GM08714 (cell line): Measurements from ENCODE around the gene ACKR4.
"Not testable (repeated sequence)": the region's sequence is repeated elsewhere in the genome, so short reads cannot be mapped to it uniquely, and the experiment has no call there.

ENCODE experiments used
- H3K4me3 ChIP-seq: fragments of 200-500 bp; sonication (Bioruptor generic); 2 replicates; pipeline ENCODE4 v1.5.1; 2014; ENCODE audit warnings: mild to moderate bottlenecking, low read length, inconsistent platforms
- ZNF274 ChIP-seq: IDR thresholded peaks from 2 replicates; pipeline ENCODE4 v1.6.1; 2012; ENCODE audit warnings: mild to moderate bottlenecking, low read depth, low read length

Gene ACKR4

GRCh38 chr3:132596816-132597433, at the start of gene ACKR4:
Gene ACKR4, plus strand, starts transcription at chr3:132597270. Its CDS starts 3,128 bp downstream, at chr3:132600398.
- no peak within 1 kb of the TSS for H3K4me3 ChIP-seq
- TF ChIP-seq ZNF274 = no peak

GRCh38 chr3:132549169-132549568, 47.9 kb upstream of the ACKR4 start:
- TF ChIP-seq ZNF274 = no peak
- no peak overlapping the region for H3K4me3 ChIP-seq

- no peak overlapping the region for H3K4me3 ChIP-seq
- no peak for TF ChIP-seq ZNF274
These were observed 47.0 kb upstream of the ACKR4 start for GRCh38 chr3:132549890-132550578.

GRCh38 chr3:132550579-132551305, 46.3 kb upstream of the ACKR4 start:
- no peak overlapping the region for H3K4me3 ChIP-seq
- no peak for TF ChIP-seq ZNF274

GRCh38 chr3:132553826-132554225, 43.2 kb upstream of the ACKR4 start:
- TF ChIP-seq ZNF274 = no peak
- no peak overlapping the region for H3K4me3 ChIP-seq

GRCh38 chr3:132554437-132554836, 42.6 kb upstream of the ACKR4 start:
- no peak overlapping the region for H3K4me3 ChIP-seq
- no peak for TF ChIP-seq ZNF274

- no peak for TF ChIP-seq ZNF274
- no peak overlapping the region for H3K4me3 ChIP-seq
These were observed 41.6 kb upstream of the ACKR4 start for GRCh38 chr3:132555306-132556035.

- not testable (repeated sequence) for H3K4me3 ChIP-seq
These were observed 41.1 kb upstream of the ACKR4 start for GRCh38 chr3:132556036-132556386.

GRCh38 chr3:132556508-132557159, 40.4 kb upstream of the ACKR4 start:
- no peak for TF ChIP-seq ZNF274
- no peak overlapping the region for H3K4me3 ChIP-seq

GRCh38 chr3:132561003-132561402, 36.1 kb upstream of the ACKR4 start:
- H3K4me3 ChIP-seq = no peak overlapping the region
- no peak for TF ChIP-seq ZNF274

- no peak overlapping the region for H3K4me3 ChIP-seq
- TF ChIP-seq ZNF274 = no peak
These were observed 33.5 kb upstream of the ACKR4 start for GRCh38 chr3:132563420-132564069.

GRCh38 chr3:132564070-132564465, 33.0 kb upstream of the ACKR4 start:
- no peak overlapping the region for H3K4me3 ChIP-seq
- no peak for TF ChIP-seq ZNF274

- no peak overlapping the region for H3K4me3 ChIP-seq
- TF ChIP-seq ZNF274 = no peak
These were observed 28.6 kb upstream of the ACKR4 start for GRCh38 chr3:132568422-132568821.

GRCh38 chr3:132569153-132569552, 27.9 kb upstream of the ACKR4 start:
- TF ChIP-seq ZNF274 = no peak
- no peak overlapping the region for H3K4me3 ChIP-seq
